Measurements from ENCODE around the gene C18orf63.

C18orf63 gene

DNA sequence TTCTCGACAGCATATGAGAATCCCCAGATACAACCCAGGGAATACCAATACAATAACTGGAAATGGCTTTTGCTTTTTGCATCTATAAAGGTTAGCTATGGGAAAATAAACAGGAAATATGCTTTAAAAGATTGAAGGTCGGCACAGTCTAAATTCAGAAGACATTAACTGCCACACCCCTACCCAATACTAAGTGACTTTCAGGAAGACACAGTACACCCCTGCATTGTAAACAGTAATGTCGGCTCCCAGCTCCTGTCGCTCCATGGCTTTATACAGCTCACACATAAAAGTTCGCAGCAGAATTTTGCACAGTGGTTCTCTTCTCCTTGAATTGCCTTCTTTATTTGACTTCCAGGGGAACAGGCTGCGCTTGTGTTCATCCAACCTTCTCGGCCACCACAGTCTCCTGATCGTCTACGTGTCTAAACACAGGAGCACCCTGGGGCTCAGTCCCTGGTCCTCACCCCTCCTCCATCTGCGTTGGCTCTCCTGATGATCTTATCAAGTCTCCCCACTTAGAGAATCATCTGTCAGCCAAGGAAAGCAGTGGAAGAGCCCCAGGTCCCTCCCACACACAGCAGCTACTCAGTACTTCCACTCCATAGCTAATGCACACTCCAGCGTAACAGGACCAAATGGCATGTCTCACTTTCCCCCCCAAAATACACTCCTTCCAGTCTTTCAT is 46.6 kb upstream of the C18orf63 start:
- no peaks in the 10 kb centered on the region for H3K36me3 ChIP-seq (ENCODE audit: control insufficient read depth in 2 of 2, insufficient read depth in 1 of 2, low read length in 2 of 2)
- TF ChIP-seq ZNF350 (tag by site-specific recombination; IDR thresholded peaks at IDR 0.05) (no peak), ZNF701 (tag by site-specific recombination; IDR thresholded peaks at IDR 0.05) (no peak), KLF16 (tag by site-specific recombination; IDR thresholded peaks at IDR 0.05) (no peak), ZBTB20 (tag by site-specific recombination; IDR thresholded peaks at IDR 0.05) (no peak), MYNN (tag by site-specific recombination; IDR thresholded peaks at IDR 0.05; ENCODE audit: borderline replicate concordance) (no peak), ZFHX2 (tag by site-specific recombination; conservative IDR thresholded peaks at IDR 0.05) (peak; percentile 35; the same call in 1 of the 2 replicates), ZFP69B (tag by site-specific recombination; IDR thresholded peaks at IDR 0.05) (no peak), ZNF140 (tag by site-specific recombination; IDR thresholded peaks at IDR 0.05) (no peak), KLF8 (tag by site-specific recombination; IDR thresholded peaks at IDR 0.05) (no peak), EGR2 (tag by site-specific recombination; IDR thresholded peaks at IDR 0.05; ENCODE audit: low read depth) (peak; percentile 33; the same call in 1 of the 2 replicates), ZNF174 (tag by site-specific recombination; IDR thresholded peaks at IDR 0.05) (no peak), ZBTB17 (tag by site-specific recombination; IDR thresholded peaks at IDR 0.05) (no peak), ZNF658 (tag by site-specific recombination; IDR thresholded peaks at IDR 0.05) (no peak)
- TF ChIP-seq, protein P1, sequence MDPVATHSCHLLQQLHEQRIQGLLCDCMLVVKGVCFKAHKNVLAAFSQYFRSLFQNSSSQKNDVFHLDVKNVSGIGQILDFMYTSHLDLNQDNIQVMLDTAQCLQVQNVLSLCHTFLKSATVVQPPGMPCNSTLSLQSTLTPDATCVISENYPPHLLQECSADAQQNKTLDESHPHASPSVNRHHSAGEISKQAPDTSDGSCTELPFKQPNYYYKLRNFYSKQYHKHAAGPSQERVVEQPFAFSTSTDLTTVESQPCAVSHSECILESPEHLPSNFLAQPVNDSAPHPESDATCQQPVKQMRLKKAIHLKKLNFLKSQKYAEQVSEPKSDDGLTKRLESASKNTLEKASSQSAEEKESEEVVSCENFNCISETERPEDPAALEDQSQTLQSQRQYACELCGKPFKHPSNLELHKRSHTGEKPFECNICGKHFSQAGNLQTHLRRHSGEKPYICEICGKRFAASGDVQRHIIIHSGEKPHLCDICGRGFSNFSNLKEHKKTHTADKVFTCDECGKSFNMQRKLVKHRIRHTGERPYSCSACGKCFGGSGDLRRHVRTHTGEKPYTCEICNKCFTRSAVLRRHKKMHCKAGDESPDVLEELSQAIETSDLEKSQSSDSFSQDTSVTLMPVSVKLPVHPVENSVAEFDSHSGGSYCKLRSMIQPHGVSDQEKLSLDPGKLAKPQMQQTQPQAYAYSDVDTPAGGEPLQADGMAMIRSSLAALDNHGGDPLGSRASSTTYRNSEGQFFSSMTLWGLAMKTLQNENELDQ (tag by site-specific recombination; IDR thresholded peaks at IDR 0.05; ENCODE audit: low read depth): no peak
- TF ChIP-seq, protein P2, sequence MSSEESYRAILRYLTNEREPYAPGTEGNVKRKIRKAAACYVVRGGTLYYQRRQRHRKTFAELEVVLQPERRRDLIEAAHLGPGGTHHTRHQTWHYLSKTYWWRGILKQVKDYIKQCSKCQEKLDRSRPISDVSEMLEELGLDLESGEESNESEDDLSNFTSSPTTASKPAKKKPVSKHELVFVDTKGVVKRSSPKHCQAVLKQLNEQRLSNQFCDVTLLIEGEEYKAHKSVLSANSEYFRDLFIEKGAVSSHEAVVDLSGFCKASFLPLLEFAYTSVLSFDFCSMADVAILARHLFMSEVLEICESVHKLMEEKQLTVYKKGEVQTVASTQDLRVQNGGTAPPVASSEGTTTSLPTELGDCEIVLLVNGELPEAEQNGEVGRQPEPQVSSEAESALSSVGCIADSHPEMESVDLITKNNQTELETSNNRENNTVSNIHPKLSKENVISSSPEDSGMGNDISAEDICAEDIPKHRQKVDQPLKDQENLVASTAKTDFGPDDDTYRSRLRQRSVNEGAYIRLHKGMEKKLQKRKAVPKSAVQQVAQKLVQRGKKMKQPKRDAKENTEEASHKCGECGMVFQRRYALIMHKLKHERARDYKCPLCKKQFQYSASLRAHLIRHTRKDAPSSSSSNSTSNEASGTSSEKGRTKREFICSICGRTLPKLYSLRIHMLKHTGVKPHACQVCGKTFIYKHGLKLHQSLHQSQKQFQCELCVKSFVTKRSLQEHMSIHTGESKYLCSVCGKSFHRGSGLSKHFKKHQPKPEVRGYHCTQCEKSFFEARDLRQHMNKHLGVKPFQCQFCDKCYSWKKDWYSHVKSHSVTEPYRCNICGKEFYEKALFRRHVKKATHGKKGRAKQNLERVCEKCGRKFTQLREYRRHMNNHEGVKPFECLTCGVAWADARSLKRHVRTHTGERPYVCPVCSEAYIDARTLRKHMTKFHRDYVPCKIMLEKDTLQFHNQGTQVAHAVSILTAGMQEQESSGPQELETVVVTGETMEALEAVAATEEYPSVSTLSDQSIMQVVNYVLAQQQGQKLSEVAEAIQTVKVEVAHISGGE (tag by site-specific recombination; conservative IDR thresholded peaks at IDR 0.05; ENCODE audit: low read depth): no peak
- TF ChIP-seq, protein P3, sequence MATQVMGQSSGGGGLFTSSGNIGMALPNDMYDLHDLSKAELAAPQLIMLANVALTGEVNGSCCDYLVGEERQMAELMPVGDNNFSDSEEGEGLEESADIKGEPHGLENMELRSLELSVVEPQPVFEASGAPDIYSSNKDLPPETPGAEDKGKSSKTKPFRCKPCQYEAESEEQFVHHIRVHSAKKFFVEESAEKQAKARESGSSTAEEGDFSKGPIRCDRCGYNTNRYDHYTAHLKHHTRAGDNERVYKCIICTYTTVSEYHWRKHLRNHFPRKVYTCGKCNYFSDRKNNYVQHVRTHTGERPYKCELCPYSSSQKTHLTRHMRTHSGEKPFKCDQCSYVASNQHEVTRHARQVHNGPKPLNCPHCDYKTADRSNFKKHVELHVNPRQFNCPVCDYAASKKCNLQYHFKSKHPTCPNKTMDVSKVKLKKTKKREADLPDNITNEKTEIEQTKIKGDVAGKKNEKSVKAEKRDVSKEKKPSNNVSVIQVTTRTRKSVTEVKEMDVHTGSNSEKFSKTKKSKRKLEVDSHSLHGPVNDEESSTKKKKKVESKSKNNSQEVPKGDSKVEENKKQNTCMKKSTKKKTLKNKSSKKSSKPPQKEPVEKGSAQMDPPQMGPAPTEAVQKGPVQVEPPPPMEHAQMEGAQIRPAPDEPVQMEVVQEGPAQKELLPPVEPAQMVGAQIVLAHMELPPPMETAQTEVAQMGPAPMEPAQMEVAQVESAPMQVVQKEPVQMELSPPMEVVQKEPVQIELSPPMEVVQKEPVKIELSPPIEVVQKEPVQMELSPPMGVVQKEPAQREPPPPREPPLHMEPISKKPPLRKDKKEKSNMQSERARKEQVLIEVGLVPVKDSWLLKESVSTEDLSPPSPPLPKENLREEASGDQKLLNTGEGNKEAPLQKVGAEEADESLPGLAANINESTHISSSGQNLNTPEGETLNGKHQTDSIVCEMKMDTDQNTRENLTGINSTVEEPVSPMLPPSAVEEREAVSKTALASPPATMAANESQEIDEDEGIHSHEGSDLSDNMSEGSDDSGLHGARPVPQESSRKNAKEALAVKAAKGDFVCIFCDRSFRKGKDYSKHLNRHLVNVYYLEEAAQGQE (tag by site-specific recombination; IDR thresholded peaks at IDR 0.05): no peak
- ChIA-PET POLR2A (no interaction called here), CTCF (no interaction called here)
- H3K4me3 ChIP-seq (ENCODE audit: low read depth, low read length): no peak overlapping the region
- no peaks in the 10 kb centered on the region for H3K9me3 ChIP-seq (ENCODE audit: control insufficient read depth, insufficient read depth, low read depth, low read length)
- no peak overlapping the region for H3K27ac ChIP-seq (ENCODE audit: extremely low read depth, low read depth, low read length)
- peaks cover 2% of the 10 kb centered on the region; the same call in 1 of the 2 replicates for H3K4me1 ChIP-seq (ENCODE audit: control insufficient read depth, insufficient read depth, low read length)

DNA sequence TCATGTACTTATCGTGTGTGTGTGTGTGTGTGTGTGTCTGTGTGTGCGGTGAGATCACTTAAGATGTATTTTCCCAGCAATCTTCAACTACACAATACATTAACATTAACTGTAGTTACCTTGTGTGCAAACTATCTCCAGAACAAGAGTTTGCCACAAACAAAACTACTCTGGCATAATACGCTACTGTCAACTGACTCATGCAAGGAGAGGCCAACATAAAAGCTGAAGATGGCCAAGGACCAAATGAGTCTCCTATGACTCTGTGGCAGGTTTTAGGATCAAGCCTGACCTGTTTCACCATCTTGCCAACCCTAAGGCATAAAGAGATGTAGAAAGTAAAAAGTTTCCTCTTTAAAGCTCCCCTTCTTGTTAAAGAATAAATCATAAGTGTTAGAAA is 44.0 kb upstream of the C18orf63 start:
- POLR2A ChIA-PET: no interaction called here
- Histone ChIP-seq H3K9me3 (ENCODE audit: control insufficient read depth, insufficient read depth, low read depth, low read length) (no peaks in the 10 kb centered on the region), H3K27ac (ENCODE audit: extremely low read depth, low read depth, low read length) (no peak overlapping the region), H3K4me3 (ENCODE audit: low read depth, low read length) (no peak overlapping the region), H3K36me3 (ENCODE audit: control insufficient read depth in 2 of 2, insufficient read depth in 1 of 2, low read length in 2 of 2) (no peaks in the 10 kb centered on the region), H3K4me1 (ENCODE audit: control insufficient read depth, insufficient read depth, low read length) (peaks cover 3% of the 10 kb centered on the region; the same call in 1 of the 2 replicates)
- CTCF ChIA-PET: no interaction called here
- TF ChIP-seq ZNF791 (tag by site-specific recombination; IDR thresholded peaks at IDR 0.05): no peak
- TF ChIP-seq, protein P4, sequence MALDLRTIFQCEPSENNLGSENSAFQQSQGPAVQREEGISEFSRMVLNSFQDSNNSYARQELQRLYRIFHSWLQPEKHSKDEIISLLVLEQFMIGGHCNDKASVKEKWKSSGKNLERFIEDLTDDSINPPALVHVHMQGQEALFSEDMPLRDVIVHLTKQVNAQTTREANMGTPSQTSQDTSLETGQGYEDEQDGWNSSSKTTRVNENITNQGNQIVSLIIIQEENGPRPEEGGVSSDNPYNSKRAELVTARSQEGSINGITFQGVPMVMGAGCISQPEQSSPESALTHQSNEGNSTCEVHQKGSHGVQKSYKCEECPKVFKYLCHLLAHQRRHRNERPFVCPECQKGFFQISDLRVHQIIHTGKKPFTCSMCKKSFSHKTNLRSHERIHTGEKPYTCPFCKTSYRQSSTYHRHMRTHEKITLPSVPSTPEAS (tag by site-specific recombination; IDR thresholded peaks at IDR 0.05): no peak
- TF ChIP-seq ZNF121 (tag by site-specific recombination; IDR thresholded peaks at IDR 0.05): no peak
- TF ChIP-seq ZNF610 (tag by site-specific recombination; IDR thresholded peaks at IDR 0.05; ENCODE audit: borderline replicate concordance): no peak
- no peak for TF ChIP-seq ZBTB26 (tag by site-specific recombination; optimal IDR thresholded peaks at IDR 0.05)
- no peak for TF ChIP-seq ZNF548 (tag by site-specific recombination; IDR thresholded peaks at IDR 0.05)
- no peak for TF ChIP-seq ZNF174 (tag by site-specific recombination; IDR thresholded peaks at IDR 0.05)
- no peak for TF ChIP-seq ZNF23 (tag by site-specific recombination; IDR thresholded peaks at IDR 0.05; ENCODE audit: borderline replicate concordance)
